Fibroblast of skin of scalp (primary cell): ENCODE results near the gene RASEF.
A peak's percentile ranks its signal among the peaks of the same experiment; 100 is the strongest.

Source experiments
- DNase-seq: peaks from one replicate; pipeline ENCODE4 v3.0.0-alpha.2; 2013

Gene RASEF

DNA sequence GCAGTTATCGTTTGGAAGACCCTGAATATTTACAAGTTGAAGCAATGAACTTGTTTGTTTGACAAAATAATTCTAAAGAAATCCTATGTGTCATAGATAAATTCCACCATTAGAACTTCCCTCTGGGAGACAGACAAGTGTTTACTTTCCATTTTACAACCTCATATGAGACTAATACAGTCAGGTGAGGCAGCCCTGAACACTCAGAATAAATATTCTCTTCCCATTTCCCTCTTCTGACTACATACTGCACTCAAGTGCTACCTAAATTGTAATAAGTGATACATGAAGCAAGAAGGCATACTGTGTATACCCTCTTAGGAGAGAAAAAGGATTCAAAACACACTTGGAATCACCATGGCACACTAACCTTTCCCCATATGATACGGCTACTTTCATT lies 6.8 kb downstream of the RASEF start:
- DNase-seq, result no peak

GRCh38 chr9:83047839-83048775 lies 14.8 kb downstream of the RASEF start:
- peak; percentile 21 for DNase-seq

DNA sequence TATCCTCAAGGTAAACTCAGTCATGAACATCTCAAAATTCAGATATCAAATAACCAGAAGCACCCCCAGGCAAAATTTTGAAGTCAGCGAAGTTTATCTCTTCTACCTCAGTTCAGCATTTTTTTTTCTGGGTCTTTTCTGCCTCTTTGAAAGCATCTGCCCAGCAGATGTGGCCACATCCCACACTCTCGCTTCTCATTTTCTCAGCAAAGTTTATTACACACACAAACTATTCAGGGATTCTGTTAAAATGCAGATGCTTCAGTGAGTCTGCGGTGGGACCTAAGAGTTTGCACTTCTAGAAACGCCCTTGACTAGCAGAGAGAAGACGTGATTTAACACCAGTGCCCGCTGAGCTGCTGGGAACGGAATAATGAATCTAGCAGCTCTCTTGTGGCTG lies 19.3 kb downstream of the RASEF start:
- peak; percentile 19 for DNase-seq

DNA sequence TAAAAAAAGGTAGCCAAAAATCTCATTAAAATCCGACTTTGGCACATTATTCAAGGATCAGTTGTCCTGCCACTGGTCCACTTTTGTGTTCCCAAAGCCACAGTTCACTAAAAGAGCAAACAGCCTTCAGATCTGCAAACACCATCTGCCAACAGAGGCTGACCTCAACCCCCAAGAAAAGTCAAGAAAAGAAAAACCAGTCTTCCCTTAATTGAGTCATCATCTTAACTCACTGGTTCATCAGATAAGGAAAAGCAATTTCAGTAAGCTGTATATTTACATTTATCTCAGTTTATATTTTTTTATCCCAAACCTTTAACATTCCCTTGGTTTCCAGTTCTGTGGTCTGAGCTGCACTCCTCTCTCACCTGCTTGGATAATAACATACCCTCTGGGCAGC lies 21.2 kb downstream of the RASEF start:
- no peak for DNase-seq

DNA sequence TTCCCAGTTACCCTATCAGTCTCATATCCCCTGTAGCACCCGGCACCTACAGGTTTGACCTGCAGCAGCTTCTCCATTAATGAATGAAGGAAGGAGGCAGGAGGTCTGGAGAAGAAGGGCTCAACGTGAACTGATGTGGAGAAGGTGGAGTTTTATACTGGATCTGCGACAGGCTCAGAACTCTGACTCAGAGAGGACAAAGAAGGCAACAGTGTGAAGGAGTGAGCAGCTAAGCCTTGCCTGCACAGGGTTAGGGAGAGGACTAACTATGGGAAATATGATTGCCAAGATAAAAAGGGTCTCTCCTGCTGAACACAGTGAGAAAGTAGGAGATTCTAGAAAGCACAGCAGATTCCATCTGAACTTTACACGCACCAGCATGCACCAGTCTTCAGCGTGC lies 23.6 kb downstream of the RASEF start:
- no peak for DNase-seq

DNA sequence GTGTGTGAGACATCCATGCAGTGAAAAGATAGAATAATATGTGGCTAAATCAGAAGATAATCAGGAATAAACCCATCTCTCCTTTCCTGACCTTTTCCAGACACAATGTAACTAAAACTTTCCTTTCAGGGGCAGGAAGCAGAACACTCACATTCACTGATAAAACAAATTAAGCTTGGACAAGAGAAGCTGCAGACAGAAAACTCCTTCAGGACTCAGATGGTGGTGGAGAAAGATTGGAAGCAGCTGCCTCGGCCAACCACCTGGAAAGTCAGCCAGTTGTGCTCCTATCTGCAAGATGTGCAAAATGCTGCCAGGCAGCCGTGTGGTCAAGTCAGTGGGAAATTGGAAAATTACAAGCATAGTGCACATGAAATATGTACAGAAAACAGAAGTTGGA lies 26.9 kb downstream of the RASEF start:
- DNase-seq, result no peak

GRCh38 chr9:83035143-83035542 lies 27.8 kb downstream of the RASEF start:
- no peak for DNase-seq

DNA sequence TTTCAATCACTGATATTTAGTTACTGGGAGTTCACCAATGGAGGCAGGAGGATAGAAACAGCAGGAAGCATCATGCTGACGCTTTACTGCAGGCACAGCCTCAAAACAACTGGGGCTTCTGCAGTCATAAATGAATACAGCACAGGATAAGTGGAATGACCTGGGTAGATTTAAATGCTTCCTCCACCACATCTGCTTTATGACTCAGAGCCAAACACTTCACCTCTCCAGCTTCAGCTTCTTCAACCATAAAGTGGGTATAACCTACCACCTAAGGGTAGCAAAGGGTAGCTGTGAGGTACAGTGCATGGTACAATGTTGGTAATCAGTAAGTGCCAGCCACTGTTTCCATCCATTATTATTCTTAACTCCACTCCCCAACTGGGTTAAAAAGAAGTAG lies 28.4 kb downstream of the RASEF start:
- no peak for DNase-seq

GRCh38 chr9:83034026-83034425 lies 28.9 kb downstream of the RASEF start:
- DNase-seq, result no peak

GRCh38 chr9:83032065-83032625 lies 30.8 kb downstream of the RASEF start:
- DNase-seq, result no peak

DNA sequence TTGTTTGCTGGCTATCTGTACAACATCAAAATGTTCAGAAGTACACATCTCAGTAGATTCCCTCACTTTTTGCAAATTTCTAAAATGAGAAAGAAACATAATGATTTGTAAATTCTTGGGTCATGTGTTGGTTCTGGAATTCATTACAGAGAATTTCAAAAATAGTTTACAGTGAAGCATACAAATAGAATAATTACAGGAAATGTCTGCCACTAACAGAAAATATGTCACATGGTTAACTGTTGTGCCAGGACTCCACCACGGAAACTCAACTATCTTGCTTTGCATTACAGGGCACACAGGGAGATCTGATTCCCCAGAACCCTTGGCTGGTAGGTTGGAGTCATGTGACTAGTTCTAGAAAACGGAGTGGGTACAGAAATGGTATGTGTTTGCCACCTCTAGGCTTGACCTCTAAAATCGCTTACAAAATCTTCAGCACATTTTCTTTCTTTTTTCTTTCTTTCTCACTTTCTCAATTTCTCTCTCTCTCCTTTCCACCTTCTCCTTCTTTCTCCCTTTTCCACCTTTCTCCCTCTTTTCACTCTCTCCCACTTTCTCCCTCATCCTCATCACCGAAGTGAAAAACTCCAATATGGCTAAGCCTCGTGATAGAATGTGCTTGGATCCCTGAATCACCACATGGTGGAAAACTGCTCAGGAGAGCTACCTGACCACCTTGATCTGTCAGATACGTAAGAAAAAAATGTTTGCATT lies 32.4 kb downstream of the RASEF start:
- peak; percentile 41 for DNase-seq

DNA sequence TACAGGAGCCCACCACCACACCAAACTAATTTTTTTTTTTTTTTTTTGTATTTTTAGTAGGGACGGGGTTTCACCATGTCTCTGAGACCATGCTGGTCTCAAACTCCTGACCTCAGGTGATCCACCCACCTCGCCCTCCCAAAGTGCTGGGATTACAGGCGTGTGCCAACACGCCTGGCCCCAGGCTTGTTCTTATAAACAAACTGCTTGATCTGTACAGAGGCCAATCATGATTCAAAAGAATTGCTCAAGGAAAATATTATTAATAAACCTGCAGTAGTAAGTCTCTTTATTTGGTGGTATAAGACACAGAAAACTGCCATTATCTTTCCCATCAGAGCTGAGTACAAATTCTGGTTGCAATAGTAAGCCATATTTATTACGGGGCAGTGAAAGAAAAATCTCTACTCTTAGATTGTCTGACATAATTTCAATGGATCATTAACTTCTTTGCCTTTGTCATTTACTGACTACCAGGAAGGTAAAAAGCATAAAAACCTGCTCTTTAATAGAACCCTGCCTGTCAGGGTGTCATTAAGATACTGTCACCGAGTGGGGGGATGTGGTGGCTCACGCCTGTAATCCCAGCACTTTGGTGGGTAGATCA lies 33.3 kb downstream of the RASEF start:
- DNase-seq, result no peak

- peak; percentile 88 for DNase-seq
Measured at GRCh38 chr9:83027153-83027891, 35.6 kb downstream of the RASEF start.

DNA sequence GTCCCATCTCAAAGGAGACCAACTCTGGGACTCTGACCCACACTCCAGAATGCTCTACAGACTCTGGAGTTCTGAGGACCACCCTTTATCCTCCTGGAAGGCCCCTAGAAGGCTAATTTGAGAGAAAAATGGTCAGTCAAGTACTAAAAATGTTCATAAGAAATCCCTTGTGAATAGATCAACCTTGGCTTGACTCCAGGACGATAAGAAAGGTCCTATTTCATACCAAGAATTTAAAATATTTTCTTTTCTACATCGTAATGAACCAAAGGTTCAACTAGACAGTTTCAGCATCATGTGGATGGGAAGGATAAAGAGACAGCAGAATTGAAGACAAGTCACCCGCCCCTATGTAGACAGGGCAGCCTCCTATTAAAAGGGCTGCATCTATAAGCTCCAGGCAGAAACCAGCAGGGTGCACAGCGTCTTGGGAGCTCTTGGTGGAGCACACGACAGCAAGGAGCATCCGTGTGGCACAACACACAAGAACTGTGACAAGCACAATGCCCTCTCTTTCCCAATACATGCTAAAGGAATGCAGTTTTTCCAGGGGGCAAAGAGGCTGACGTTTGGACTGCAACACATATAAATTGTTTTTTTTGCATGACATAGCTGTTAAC lies 38.3 kb downstream of the RASEF start:
- DNase-seq, result peak; percentile 75

GRCh38 chr9:83023151-83023550 lies 39.8 kb downstream of the RASEF start:
- no peak for DNase-seq

DNA sequence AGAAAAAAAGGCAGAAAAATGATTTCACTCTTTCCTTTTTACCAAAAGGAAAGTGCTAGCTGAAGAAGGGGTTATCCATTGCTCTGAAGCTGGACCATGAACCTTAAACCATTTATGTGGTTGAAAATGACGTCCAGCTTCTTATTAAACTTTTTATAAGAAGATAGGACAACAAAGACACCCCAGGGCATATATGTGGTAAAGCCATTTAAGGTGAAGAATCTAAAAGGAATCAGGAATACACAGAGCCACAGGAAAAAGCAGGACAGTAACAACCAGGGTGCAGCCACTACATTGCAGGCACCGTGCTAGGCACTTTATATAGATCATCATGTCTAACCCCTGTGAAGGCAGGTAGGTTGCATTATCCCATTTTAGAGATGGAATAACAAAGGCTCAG lies 42.1 kb downstream of the RASEF start:
- no peak for DNase-seq

- DNase-seq, result no peak
Measured at GRCh38 chr9:83020327-83020726, 42.6 kb downstream of the RASEF start.

DNA sequence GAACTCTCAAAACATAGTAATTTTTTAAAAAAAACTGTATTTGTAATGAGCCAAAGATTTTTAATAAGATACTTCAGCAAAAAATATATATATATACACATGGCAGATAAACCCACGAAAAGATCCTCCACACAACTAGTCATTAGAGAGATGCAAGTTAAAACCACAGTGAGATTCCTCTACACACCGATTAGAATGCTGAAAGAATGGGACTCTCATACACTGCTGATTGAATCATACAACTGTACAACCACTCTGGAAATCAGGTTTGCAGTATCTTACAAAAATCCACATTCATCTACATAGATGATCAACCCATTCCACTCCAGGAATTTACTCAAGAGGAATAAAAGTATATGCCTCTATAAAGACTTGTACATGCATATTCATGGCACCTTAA lies 43.7 kb downstream of the RASEF start:
- DNase-seq, result peak; percentile 22

DNA sequence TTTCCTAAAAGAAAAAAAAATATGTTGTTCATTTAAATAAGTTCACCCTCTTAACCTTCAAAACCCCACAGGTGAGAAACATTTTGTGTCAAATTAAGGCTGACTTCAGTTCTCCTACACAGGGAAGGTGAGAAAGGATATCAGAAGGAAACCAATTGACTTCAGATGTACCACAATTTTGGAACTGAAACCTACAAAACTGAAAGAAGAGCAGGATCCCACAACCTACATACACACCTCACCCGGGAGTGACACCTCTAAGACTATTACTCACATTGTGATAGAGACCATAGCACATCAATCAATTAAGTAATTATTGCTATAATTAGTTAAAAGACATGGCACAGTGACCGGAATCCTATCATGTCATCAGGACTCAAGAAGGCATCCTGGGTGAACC lies 47.0 kb downstream of the RASEF start:
- no peak for DNase-seq

DNA sequence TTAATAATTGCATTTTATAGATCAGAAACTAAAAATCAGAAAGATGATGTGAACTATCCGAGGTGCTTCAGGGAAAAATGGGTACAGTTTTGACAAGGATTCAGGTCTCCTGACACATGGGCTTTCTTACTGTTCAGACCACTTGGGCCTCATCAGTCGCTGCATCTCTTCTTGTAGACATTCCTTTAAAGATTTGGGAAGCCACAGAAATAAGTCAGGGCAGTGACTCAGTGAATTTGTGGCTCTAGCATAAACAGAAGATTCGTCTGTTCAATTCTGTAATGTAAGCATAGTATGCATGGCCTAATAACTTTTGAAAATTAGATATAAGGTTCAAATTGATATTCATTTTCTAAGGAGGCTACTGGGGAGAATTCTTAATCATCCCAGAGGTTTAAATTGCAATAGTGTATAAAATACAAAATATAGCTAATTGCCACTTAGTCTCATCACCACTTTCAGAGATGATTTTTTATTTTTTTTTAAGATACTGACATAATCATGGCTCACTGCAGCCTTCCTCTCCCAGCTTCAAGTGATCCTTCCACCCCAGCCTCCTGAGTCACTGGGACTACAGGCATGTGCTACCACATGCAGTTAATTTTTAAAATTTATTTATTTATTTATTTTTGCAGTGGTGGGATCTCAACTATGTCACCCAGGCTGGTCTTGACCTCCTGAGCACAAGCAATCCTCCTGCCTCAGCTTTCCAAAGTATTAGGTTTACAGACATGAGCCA lies 48.9 kb downstream of the RASEF start:
- peak; percentile 85 for DNase-seq
